Measurements from ENCODE around the gene ALK.
"Not testable (repeated sequence)": the region's sequence is repeated elsewhere in the genome, so short reads cannot be mapped to it uniquely, and the experiment has no call there.

The ALK gene

GRCh38 chr2:29839306-29839705 is 82.1 kb downstream of the ALK start:
- no peak for DNase-seq (ENCODE audit: low read depth)
- no peak overlapping the region for H3K4me3 ChIP-seq (ENCODE audit: control insufficient read depth, low read depth, low read length)
- TF ChIP-seq CTCF (conservative IDR thresholded peaks at IDR 0.05; ENCODE audit: control insufficient read depth, insufficient read depth, low read depth, low read length), result no peak

- no peak overlapping the region for H3K4me3 ChIP-seq (ENCODE audit: control insufficient read depth, low read depth, low read length)
- TF ChIP-seq CTCF (conservative IDR thresholded peaks at IDR 0.05; ENCODE audit: control insufficient read depth, insufficient read depth, low read depth, low read length), result no peak
- DNase-seq (ENCODE audit: low read depth), result no peak
These were observed 83.5 kb downstream of the ALK start for GRCh38 chr2:29837925-29838324.

GRCh38 chr2:29834624-29835023 is 86.8 kb downstream of the ALK start:
- no peak overlapping the region for H3K4me3 ChIP-seq (ENCODE audit: control insufficient read depth, low read depth, low read length)
- no peak for TF ChIP-seq CTCF (conservative IDR thresholded peaks at IDR 0.05; ENCODE audit: control insufficient read depth, insufficient read depth, low read depth, low read length)
- no peak for DNase-seq (ENCODE audit: low read depth)

GRCh38 chr2:29834036-29834540 is 87.3 kb downstream of the ALK start:
- no peak for DNase-seq (ENCODE audit: low read depth)
- no peak for TF ChIP-seq CTCF (conservative IDR thresholded peaks at IDR 0.05; ENCODE audit: control insufficient read depth, insufficient read depth, low read depth, low read length)
- no peak overlapping the region for H3K4me3 ChIP-seq (ENCODE audit: control insufficient read depth, low read depth, low read length)

GRCh38 chr2:29831560-29831959 is 89.8 kb downstream of the ALK start:
- no peak for TF ChIP-seq CTCF (conservative IDR thresholded peaks at IDR 0.05; ENCODE audit: control insufficient read depth, insufficient read depth, low read depth, low read length)
- H3K4me3 ChIP-seq (ENCODE audit: control insufficient read depth, low read depth, low read length), result no peak overlapping the region
- no peak for DNase-seq (ENCODE audit: low read depth)

GRCh38 chr2:29829841-29830240 is 91.5 kb downstream of the ALK start:
- no peak for TF ChIP-seq CTCF (conservative IDR thresholded peaks at IDR 0.05; ENCODE audit: control insufficient read depth, insufficient read depth, low read depth, low read length)
- no peak for DNase-seq (ENCODE audit: low read depth)
- no peak overlapping the region for H3K4me3 ChIP-seq (ENCODE audit: control insufficient read depth, low read depth, low read length)

GRCh38 chr2:29824145-29824544 is 97.2 kb downstream of the ALK start:
- DNase-seq (ENCODE audit: low read depth); H3K4me3 ChIP-seq (ENCODE audit: control insufficient read depth, low read depth, low read length): not testable (repeated sequence)
- peak; percentile 27 for TF ChIP-seq CTCF (conservative IDR thresholded peaks at IDR 0.05; ENCODE audit: control insufficient read depth, insufficient read depth, low read depth, low read length)
